ENCODE results near the gene CAPN12. TPM values are rescaled to one million over a fixed set of nuclear protein-coding genes. Genes with fewer than 3 reads are reported as not detected.

Gene CAPN12
- total RNA-seq, 1 donor from 2014 or later: not detected

GRCh38 chr19:38727306-38727867 lies 16.9 kb downstream of the CAPN12 start:
- no peak for DNase-seq (ENCODE audit: low read depth in 2 of 2)

- no peak for DNase-seq (ENCODE audit: low read depth in 2 of 2)
Observed at GRCh38 chr19:38726761-38727301, 17.4 kb downstream of the CAPN12 start.

GRCh38 chr19:38726284-38726673 lies 18.0 kb downstream of the CAPN12 start:
- no peak for DNase-seq (ENCODE audit: low read depth in 2 of 2)

GRCh38 chr19:38725469-38726283 lies 18.6 kb downstream of the CAPN12 start:
- DNase-seq (ENCODE audit: low read depth in 2 of 2): no peak

- no peak for DNase-seq (ENCODE audit: low read depth in 2 of 2)
Observed at GRCh38 chr19:38723990-38724854, 20.1 kb downstream of the CAPN12 start.

GRCh38 chr19:38723606-38723965 lies 20.7 kb downstream of the CAPN12 start:
- DNase-seq (ENCODE audit: low read depth in 2 of 2): no peak

GRCh38 chr19:38722947-38723605 lies 21.2 kb downstream of the CAPN12 start:
- no peak for DNase-seq (ENCODE audit: low read depth in 2 of 2)

GRCh38 chr19:38721979-38722773 lies 22.1 kb downstream of the CAPN12 start:
- DNase-seq (ENCODE audit: low read depth in 2 of 2): no peak

- DNase-seq (ENCODE audit: low read depth in 2 of 2): no peak
Observed at GRCh38 chr19:38721496-38721895, 22.8 kb downstream of the CAPN12 start.

GRCh38 chr19:38720559-38721236 lies 23.6 kb downstream of the CAPN12 start:
- no peak for DNase-seq (ENCODE audit: low read depth in 2 of 2)

GRCh38 chr19:38719761-38720558 lies 24.3 kb downstream of the CAPN12 start:
- no peak for DNase-seq (ENCODE audit: low read depth in 2 of 2)

GRCh38 chr19:38718747-38719543 lies 25.3 kb downstream of the CAPN12 start:
- no peak for DNase-seq (ENCODE audit: low read depth in 2 of 2)

GRCh38 chr19:38717855-38718254 lies 26.4 kb downstream of the CAPN12 start:
- no peak for DNase-seq (ENCODE audit: low read depth in 2 of 2)

GRCh38 chr19:38717051-38717450 lies 27.2 kb downstream of the CAPN12 start:
- DNase-seq (ENCODE audit: low read depth in 2 of 2): no peak

- no peak for DNase-seq (ENCODE audit: low read depth in 2 of 2)
Observed at GRCh38 chr19:38715555-38715954, 28.7 kb downstream of the CAPN12 start.

- no peak for DNase-seq (ENCODE audit: low read depth in 2 of 2)
Observed at GRCh38 chr19:38714354-38714778, 29.9 kb downstream of the CAPN12 start.

GRCh38 chr19:38713865-38714264 lies 30.4 kb downstream of the CAPN12 start:
- no peak for DNase-seq (ENCODE audit: low read depth in 2 of 2)

GRCh38 chr19:38713227-38713649 lies 31.0 kb downstream of the CAPN12 start:
- DNase-seq (ENCODE audit: low read depth in 2 of 2): no peak
